Stimulated activated effector memory CD8-positive, alpha-beta T cell treated with anti-CD3 and anti-CD28 coated beads, Interleukin-12 subunit alpha, Interleukin-12 subunit beta, amount 100 ng/mL, for 72 hours (primary cell): ENCODE measurements around the gene CATSPERD.
"Not testable (repeated sequence)": the region's sequence is repeated elsewhere in the genome, so short reads cannot be mapped to it uniquely, and the experiment has no call there.

Source experiments
- ATAC-seq: fragments of 150-1000 bp; cut with Tn5 transposase; 2 replicates; pipeline ENCODE4 v1.10.0; 2021
- DNase-seq, 2 donors: peaks; one replicate each; pipeline ENCODE4 v3.0.0; 2021 to 2022; ENCODE audit warnings: low spot score in 2 of 2
- H3K27ac Mint-ChIP-seq: one replicate; pipeline ENCODE4 v1.8.0; 2022; ENCODE audit warnings: mild to moderate bottlenecking, mixed read lengths
- H3K36me3 Mint-ChIP-seq: one replicate; pipeline ENCODE4 v1.8.0; 2022; ENCODE audit warnings: mild to moderate bottlenecking, mixed read lengths
- H3K4me1 Mint-ChIP-seq: one replicate; pipeline ENCODE4 v1.8.0; 2022; ENCODE audit warnings: mixed read lengths
- H3K4me3 Mint-ChIP-seq: one replicate; pipeline ENCODE4 v1.8.0; 2022; ENCODE audit warnings: mild to moderate bottlenecking, mixed read lengths
- H3K9me3 Mint-ChIP-seq: one replicate; pipeline ENCODE4 v1.8.0; 2022; ENCODE audit warnings: mixed read lengths

The CATSPERD gene

DNA sequence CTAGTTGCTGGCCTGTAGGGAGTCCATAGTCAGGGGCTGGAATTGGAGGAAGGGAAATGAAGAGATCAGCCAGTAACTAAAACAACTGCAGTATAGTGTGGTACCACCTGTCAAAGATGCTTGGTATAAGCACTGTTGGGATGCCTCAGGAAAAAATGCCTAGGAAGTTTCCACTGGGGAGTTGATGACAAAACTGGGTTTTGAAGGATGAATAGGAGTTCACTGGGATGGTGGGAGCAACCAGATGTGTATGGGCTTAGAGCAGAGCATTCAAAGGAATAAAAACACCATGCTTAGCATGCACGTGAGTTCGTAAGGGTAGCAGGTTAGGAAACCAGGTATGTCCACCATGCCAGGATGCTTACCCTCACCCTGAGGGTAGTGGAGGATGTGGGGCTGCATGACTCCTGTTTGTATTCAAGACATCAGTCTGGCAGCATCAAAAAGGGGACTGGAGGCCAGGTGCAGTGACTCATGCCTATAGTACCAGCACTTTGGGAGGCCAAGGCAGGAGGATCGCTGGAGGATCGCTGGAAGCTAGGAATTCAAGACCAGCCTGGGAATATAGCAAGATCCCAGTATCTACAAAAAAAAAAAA, 7.1 kb downstream of the CATSPERD start:
- no peak overlapping the region for H3K4me3 Mint-ChIP-seq
- DNase-seq (no peak), ATAC-seq (no peak)
- H3K27ac Mint-ChIP-seq: no peak overlapping the region
- no peaks in the 10 kb centered on the region for H3K4me1 Mint-ChIP-seq
- no peaks in the 10 kb centered on the region for H3K36me3 Mint-ChIP-seq
- no peaks in the 10 kb centered on the region for H3K9me3 Mint-ChIP-seq

DNA sequence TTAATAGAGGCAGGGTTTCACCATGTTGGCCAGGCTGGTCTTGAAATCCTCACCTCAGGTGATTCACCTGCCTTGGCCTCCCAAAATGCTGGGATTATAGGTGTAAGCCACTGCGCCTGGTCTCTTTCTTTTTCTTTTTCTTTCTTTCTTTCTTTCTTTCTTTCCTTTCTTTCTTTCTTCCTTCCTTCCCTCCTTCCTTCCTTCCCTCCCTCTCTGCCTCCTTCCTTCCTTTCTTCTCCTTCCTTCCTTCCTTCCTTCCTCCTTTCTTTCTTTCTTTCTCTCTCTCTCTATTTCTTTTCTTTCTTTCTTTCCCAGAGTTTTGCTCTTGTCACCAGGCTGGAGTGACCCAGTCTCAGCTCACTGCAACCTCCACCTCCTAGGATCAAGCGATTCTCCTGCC, 12.7 kb downstream of the CATSPERD start:
- H3K27ac Mint-ChIP-seq, H3K36me3 Mint-ChIP-seq, H3K4me3 Mint-ChIP-seq, ATAC-seq, H3K4me1 Mint-ChIP-seq, DNase-seq, H3K9me3 Mint-ChIP-seq: not testable (repeated sequence)

DNA sequence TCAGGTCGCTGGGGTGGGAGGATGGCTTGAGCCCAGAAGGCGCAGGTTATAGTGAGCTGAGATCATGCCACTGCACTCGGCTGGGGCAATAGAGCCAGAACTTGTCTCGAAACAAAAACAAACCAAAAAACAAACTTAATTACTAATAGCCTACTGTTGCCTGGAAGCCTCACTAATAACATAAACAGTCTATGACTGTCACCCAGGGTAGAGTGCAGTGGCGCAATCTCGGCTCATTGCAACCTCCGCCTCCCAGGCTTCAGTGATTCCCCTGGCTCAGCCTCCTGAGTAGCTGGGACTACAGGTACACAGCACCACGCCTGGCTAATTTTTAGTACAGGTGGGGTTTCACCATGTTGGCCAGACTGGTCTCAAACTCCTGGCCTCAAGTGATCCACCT, 18.0 kb downstream of the CATSPERD start:
- H3K9me3 Mint-ChIP-seq: no peaks in the 10 kb centered on the region
- no peak overlapping the region for H3K27ac Mint-ChIP-seq
- DNase-seq (no peak), ATAC-seq (no peak)
- no peaks in the 10 kb centered on the region for H3K4me1 Mint-ChIP-seq
- no peak overlapping the region for H3K4me3 Mint-ChIP-seq
- no peaks in the 10 kb centered on the region for H3K36me3 Mint-ChIP-seq

DNA sequence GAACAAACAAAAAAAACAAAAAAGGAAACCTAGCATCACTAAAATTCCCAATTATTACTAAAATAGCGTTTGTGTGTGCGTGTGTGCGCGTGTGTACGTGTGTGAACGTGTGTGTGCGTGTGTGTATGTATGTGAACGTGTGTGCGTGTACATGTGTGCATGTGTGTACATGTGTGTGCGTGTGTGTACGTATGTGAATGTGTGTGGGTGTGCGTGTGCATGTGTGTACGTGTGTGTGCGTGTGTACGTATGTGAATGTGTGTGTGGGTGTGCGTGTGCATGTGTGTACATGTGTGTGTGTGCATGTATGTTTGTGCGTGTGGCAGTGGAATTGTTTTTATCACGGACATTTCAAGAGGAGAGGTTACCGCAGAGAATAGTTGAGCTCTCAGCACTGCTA, 21.6 kb downstream of the CATSPERD start:
- DNase-seq: no peak
- Mint-ChIP-seq H3K36me3 (no peaks in the 10 kb centered on the region), H3K4me3 (no peak overlapping the region), H3K27ac (no peak overlapping the region), H3K4me1 (no peaks in the 10 kb centered on the region), H3K9me3 (no peaks in the 10 kb centered on the region)
- ATAC-seq: no peak

DNA sequence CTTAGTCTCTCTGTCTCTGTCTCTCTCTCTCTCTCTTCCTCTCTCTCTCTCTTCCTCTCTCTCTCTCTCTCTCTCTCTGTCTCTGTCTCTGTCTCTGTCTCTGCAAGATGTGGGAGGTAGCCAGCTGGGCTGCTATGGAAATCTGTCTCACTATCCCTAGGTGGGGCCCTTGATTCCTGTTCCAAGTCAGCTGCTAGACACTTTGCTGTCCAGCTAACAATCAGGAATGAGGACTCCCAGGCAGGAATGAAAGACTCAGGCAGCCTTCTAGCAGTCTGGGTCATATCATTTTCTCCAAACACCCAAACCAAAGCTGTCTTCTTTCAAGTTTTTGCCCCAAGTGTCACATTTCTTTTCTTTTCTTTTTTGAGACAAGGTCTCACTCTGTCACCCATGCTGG, 23.2 kb downstream of the CATSPERD start:
- H3K4me3 Mint-ChIP-seq: no peak overlapping the region
- H3K27ac Mint-ChIP-seq: no peak overlapping the region
- ATAC-seq: no peak
- H3K36me3 Mint-ChIP-seq: no peaks in the 10 kb centered on the region
- no peaks in the 10 kb centered on the region for H3K9me3 Mint-ChIP-seq
- DNase-seq: no peak
- H3K4me1 Mint-ChIP-seq: no peaks in the 10 kb centered on the region

DNA sequence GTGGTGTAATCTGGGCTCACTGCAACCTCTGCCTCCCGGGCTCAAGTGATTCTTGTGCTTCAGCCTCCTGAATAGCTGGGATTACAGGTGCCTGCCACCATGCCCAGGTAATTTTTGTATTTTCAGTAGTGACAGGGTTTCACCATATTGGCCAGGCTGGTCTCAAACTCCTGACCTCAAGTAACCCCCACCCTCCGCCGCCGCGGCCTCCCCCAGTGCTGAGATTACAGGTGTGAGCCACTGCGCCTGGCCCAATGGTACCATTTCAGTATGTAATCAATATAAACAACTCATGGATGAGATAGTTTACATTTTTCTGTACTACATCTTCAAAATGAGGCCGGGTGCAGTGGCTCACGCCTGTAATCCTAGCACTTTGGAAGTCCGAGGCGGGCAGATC, 24.6 kb downstream of the CATSPERD start:
- not testable (repeated sequence) for H3K4me3 Mint-ChIP-seq, H3K36me3 Mint-ChIP-seq, H3K9me3 Mint-ChIP-seq, H3K27ac Mint-ChIP-seq, H3K4me1 Mint-ChIP-seq, DNase-seq, ATAC-seq

DNA sequence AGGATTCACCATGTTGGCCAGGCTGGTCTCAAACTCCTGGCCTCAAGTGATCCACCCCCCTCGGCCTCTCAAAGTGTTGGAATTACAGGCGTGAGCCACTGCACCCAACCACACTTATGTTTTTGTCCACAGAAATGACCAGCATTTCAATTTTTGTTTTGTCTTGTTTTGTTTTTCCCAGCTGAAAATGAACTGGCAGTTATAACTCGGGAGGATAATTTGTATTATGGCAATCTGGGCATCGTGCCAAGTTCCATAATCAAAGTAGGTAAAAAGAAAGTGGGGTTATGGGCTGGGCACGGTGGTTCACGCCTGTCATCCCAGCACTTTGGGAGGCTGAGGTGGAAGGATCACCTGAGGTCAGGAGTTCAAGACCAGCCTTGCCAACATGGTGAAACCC, 28.5 kb downstream of the CATSPERD start:
- not testable (repeated sequence) for H3K27ac Mint-ChIP-seq, DNase-seq, H3K9me3 Mint-ChIP-seq, H3K36me3 Mint-ChIP-seq, H3K4me3 Mint-ChIP-seq, H3K4me1 Mint-ChIP-seq, ATAC-seq

DNA sequence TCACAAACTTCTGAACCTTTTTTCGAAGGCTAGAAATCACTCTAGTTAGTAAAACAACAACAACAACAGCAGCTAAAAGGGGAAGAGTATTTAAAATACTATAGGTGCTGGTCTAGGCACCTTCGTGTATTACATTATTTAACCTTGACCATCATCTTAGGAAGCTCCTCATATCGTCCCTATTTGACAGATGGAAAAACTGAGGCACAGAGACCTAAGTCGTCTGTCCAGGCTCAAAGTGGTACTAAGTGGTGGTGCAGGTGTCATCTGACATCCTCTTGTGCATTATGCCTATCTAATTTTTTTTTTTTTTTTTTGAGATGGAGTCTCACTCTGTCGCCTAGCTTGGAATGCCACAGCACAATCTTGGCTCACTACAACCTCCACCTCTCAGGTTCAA, 29.1 kb downstream of the CATSPERD start:
- H3K9me3 Mint-ChIP-seq: no peaks in the 10 kb centered on the region
- H3K27ac Mint-ChIP-seq: no peak overlapping the region
- H3K36me3 Mint-ChIP-seq: no peaks in the 10 kb centered on the region
- no peak for DNase-seq
- no peaks in the 10 kb centered on the region for H3K4me1 Mint-ChIP-seq
- no peak for ATAC-seq
- no peak overlapping the region for H3K4me3 Mint-ChIP-seq

DNA sequence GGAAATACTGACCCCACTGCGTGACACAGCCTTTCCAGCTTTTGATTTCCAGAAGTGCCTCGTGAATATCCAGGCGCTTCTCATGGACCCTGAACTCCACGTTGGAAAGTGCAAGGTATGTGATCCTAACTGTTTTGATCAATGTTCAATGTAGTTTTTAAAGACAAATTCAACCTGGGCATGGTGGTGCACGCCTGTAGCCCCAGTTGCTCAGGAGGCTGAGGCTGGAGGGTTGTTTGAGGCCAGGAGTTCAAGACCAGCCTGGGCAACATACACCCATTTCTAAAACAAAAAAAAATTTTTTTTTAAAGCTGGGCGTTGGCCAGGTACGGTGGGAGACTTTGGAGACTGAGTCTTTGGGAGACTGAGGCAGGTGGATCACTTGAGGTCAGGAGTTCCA, 31.3 kb downstream of the CATSPERD start:
- Mint-ChIP-seq H3K4me1 (no peaks in the 10 kb centered on the region), H3K36me3 (no peaks in the 10 kb centered on the region), H3K27ac (no peak overlapping the region), H3K4me3 (no peak overlapping the region), H3K9me3 (no peaks in the 10 kb centered on the region)
- no peak for DNase-seq
- ATAC-seq: no peak

DNA sequence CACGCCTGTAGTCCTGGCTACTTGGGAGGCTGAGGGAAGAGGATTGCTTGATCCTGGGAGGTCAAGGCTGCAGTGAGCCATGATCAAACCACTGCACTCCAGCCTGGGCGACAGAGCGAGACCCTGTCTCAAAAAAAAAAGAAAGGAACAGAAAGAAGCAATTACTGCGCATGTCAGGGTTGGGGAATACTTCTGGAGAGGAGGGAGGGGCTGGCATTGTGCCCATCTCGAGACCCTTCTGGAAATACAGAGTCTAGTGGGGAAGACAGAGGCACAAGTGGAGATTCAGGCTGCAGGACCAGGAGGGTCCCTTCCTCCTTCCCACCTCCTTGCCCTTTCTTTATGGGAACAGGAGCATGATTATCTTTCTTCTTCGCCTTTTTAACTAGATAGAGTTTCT, 33.3 kb downstream of the CATSPERD start:
- Mint-ChIP-seq H3K4me1 (no peaks in the 10 kb centered on the region), H3K4me3 (no peak overlapping the region), H3K9me3 (no peaks in the 10 kb centered on the region), H3K27ac (no peak overlapping the region), H3K36me3 (no peaks in the 10 kb centered on the region)
- ATAC-seq: no peak
- no peak for DNase-seq

DNA sequence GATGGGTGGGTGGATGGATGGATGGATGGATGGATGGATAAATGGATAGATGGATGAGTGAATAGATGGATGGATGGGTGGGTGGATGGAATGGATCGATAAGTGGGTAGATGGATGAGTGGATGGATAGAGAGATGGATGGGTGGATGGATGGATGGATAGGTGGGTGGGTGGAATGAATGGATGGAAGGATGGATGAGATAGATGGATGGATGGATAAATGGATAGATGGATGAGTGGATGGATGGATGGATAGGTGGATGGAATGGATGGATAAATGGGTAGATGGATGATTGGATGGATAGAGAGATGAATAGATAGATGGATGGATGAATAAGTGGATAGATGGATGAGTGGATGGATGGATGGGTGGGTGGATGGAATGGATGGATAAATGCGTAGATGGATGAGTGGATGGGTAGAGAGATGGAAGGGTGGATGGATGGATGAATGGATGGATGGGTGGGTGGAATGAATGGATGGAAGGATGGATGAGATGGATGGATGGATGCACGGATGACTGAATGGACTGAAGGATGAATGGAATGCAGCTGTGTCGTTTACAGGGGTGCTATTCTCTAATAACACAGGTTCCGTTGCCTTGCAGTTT, 42.3 kb downstream of the CATSPERD start:
- Mint-ChIP-seq H3K36me3 (no peaks in the 10 kb centered on the region), H3K4me1 (no peaks in the 10 kb centered on the region), H3K27ac (no peak overlapping the region), H3K9me3 (no peaks in the 10 kb centered on the region), H3K4me3 (no peak overlapping the region)
- ATAC-seq: no peak
- DNase-seq: no peak

DNA sequence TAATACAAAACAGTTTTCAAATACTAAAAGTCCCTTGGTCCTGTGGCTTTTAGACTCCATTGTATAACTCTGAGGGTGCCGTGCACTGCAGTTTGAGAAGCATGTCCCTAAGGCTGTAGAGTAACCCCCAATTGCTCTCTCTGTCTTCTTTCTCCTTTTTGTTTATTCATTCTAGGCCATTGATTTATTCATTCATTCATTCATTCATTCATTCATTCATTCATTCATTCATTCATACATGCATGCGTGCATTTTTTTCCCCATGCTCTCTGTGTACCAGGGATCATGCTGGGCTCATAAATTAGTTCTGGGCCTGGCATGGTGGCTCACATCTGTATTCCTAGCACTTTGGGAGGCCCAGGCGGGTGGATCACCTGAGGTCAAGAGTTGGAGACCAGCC, 44.8 kb downstream of the CATSPERD start:
- H3K4me1 Mint-ChIP-seq: no peaks in the 10 kb centered on the region
- no peak for ATAC-seq
- H3K27ac Mint-ChIP-seq: no peak overlapping the region
- no peak for DNase-seq
- no peak overlapping the region for H3K4me3 Mint-ChIP-seq
- H3K9me3 Mint-ChIP-seq: no peaks in the 10 kb centered on the region
- H3K36me3 Mint-ChIP-seq: no peaks in the 10 kb centered on the region

DNA sequence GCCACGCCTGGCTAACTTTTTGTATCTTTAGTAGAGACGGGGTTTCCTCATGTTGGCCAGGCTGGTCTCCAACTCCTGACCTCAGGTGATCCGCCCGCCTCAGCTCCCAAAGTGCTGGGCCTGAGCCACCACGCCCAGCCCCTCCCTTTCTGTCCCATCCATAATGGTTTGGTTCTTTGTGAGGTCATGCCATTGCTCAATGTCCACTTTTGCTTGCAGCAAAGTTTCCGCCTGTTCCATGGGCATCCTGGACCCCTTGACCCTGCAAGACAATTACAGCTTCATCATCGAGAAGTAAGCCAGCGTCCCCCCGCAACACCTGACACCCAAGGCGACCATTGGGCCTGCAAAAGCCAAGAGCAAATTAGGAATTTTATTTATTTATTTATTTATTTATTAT, 47.5 kb downstream of the CATSPERD start:
- no peak for DNase-seq
- no peaks in the 10 kb centered on the region for H3K4me1 Mint-ChIP-seq
- no peaks in the 10 kb centered on the region for H3K36me3 Mint-ChIP-seq
- H3K27ac Mint-ChIP-seq: no peak overlapping the region
- no peak for ATAC-seq
- H3K9me3 Mint-ChIP-seq: no peaks in the 10 kb centered on the region
- no peak overlapping the region for H3K4me3 Mint-ChIP-seq

DNA sequence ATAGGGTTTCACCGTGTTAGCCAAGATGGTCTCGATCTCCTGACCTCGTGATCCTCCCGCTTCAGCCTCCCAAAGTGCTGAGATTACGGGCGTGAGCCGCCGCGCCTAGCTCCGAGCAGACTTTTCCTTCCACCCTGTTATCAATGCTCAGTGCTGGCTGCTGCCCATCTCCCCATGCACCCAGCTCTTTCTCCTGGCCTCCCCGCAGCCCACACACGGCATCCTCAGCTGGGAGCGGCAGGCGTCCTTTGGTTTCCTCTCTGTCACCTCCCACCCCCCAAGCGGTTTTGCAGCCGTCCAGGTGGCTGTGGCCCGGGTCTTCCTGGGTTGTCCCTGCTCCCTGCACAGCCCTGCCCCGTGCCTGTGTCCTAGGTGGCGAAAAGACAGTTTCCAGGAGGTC, 52.0 kb downstream of the CATSPERD start:
- no peak overlapping the region for H3K4me3 Mint-ChIP-seq
- no peak overlapping the region for H3K27ac Mint-ChIP-seq
- no peaks in the 10 kb centered on the region for H3K9me3 Mint-ChIP-seq
- DNase-seq (no peak), ATAC-seq (no peak)
- no peaks in the 10 kb centered on the region for H3K4me1 Mint-ChIP-seq
- no peaks in the 10 kb centered on the region for H3K36me3 Mint-ChIP-seq

DNA sequence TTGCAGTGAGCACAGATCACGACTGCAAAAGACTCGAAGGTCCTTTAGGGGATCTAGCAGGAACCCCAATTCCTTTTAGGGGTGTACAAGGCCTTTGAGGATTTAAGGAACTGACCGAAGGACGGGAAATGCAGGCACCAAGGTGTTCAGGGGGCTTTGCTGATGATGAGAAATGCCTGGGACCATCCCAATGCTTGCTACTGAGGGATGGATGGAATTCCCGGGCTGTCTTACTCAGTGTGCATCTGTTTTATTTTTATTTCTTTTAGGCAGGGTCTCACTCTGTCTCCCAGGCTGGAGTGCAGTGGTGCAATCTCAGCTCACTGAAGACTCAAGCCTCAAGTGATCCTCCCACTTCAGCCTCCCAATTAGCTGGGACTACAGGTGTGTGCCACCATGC, 52.8 kb downstream of the CATSPERD start:
- no peaks in the 10 kb centered on the region for H3K4me1 Mint-ChIP-seq
- DNase-seq (no peak), ATAC-seq (no peak)
- H3K9me3 Mint-ChIP-seq: no peaks in the 10 kb centered on the region
- no peaks in the 10 kb centered on the region for H3K36me3 Mint-ChIP-seq
- no peak overlapping the region for H3K27ac Mint-ChIP-seq
- no peak overlapping the region for H3K4me3 Mint-ChIP-seq

DNA sequence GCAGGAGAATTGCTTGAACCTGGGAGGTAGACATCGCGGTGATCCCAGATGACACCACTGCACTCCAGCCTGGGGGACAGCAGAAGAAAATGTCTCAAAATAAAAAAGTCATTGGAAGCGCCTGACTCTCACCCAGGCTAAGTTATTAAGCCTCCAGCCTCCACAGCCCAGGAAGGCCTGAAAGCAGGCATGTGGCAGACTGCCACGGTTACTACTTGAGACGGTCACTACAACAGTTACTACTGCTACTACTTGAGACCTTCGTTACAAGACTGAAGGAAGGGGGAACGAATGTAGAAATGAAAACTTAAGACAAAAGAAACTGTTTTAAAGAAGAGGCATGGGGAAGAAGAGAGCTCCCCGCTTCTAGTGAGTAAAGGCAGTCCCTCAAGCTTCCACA, 54.5 kb downstream of the CATSPERD start:
- no peak overlapping the region for H3K4me3 Mint-ChIP-seq
- ATAC-seq (no peak), DNase-seq (no peak)
- H3K27ac Mint-ChIP-seq: no peak overlapping the region
- H3K36me3 Mint-ChIP-seq: no peaks in the 10 kb centered on the region
- H3K4me1 Mint-ChIP-seq: no peaks in the 10 kb centered on the region
- H3K9me3 Mint-ChIP-seq: no peaks in the 10 kb centered on the region
